ENCODE measurements around the gene FSTL4. TPM values are rescaled to one million over a fixed set of nuclear protein-coding genes. Genes with fewer than 3 reads are reported as not detected.

Gene FSTL4
- polyA plus RNA-seq, 1 donor: 5.2 TPM

DNA sequence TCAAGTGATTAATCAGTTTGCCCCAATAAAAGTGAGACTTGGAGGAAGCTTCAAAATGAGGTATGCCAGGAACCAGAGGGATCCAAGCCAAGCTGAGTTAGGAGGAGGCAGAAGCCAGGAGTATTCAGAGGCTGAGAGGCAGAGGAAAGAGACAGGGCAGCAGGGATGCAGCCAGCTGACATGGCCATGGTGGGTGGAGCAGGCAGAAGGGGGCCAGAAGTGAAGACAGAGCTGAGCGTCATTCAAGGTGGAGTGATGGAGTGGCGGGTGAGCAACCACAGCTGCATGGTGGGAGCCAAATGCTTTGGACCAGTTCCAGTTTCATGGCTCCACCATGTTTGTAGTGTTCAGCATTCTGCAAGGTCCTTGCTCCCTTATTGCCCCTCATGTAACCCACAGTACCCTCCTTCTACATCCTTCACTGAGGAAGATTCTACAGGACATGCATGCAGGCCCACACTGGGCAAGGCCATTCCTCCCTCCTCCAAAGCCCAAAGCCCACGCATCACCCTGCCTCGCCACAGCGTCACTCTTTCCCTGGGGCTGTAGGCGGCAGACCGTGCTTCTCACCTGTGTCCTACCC lies 100.6 kb downstream of the FSTL4 start:
- no peak for DNase-seq

DNA sequence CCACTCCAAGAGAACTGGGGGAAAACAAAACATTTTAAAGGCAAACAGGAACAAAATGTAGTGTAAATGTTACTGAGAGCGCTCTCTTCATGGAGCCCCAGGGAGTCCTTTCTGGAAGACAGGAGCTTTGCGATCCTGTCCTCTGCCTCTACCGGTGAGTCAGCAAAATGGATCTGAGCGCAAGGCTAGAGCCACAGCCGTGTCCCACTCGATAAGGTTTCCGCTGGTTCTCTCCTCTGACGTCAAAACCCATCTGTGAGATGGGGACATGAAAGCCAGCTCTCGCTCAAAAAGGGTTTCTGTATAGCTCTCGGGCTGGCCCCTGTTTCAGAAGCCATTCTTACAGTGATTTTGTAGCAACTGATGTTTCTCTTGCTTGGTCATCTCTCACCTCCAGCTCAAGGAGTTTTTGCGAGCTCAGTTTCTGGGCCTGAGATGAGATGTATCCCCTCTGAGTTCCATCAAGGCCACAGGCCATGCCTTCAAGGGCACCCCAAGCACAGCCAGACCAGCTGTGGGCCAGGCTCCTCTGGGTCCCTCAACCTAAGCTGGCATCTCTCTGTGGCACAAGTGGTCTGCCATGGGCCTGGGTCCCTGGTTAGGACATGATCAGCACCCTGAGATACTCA lies 101.6 kb downstream of the FSTL4 start:
- DNase-seq: no peak

DNA sequence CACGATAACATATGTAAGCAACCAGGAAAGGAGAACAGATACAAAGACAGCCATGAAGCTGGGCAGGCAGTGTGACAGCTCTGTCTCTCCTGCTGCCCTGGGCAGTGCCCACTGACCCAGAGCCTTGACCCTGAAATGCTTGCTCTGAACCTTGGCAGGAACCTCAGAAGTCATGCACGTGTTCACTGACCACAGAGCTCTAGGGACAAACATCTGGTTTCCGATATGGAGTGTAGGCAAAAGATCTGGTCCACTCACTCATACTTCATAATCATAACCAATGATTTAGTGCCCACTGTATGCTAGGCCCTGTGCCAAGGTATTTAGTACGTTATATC lies 102.6 kb downstream of the FSTL4 start:
- no peak for DNase-seq

DNA sequence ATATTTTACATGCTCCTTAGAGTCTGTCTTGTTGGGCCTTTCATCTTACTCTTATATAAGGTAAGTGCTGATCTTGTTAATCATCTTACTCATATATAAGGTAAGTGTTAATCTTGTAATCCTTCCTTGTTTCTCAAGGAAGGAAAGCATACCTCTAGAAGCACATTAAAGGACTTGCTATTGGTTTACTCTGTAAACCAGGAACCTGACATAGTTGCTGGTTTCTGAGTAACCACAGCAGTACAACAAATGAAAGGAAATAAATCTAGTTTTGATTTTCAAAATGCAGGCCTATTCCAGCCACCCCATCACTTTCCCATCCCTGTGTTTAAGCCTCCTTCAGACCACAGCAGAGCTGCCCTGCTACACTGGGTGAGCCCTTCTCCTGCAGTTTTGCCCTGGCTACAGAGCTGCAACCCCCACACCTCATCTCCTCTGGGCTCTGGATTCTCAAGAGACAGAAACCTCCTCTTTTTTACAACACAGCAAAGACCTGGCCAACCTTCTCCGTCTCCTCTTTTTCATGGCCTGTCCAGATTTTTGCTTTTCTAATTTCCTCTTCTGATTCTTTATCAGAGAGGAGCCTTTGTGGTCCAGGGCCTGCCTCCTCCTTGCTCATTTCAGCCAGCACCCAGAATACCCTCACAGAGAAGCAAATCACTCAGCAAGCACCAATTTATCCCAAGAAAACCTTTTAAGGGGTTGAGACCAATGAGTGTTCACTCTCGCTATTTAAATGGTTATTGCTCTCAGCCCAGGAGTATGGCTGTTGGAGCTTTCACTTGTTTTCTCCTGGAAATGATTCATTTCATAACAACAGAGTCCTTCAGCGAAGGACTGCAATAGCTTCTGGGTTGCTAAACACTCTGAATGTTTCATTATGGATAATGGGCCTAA lies 103.2 kb downstream of the FSTL4 start:
- DNase-seq: no peak

DNA sequence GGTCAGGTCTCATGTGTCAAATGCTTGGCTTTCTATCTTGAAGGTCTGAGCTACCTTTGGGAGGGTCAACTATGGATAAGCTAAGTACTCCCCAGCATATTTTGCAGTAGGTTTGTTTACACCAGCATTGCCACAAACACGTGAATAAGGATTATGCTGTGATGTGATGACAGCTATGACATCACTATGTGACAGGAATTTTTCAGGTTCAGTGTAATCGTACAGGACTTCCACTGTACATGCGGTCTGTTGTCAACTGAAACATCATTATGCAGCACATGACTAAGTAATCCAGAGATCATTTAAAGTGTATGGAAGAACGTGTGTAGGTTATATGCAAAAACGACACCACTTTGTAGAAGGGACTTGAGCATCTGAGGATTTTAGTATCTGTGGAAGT lies 104.0 kb downstream of the FSTL4 start:
- no peak for DNase-seq

DNA sequence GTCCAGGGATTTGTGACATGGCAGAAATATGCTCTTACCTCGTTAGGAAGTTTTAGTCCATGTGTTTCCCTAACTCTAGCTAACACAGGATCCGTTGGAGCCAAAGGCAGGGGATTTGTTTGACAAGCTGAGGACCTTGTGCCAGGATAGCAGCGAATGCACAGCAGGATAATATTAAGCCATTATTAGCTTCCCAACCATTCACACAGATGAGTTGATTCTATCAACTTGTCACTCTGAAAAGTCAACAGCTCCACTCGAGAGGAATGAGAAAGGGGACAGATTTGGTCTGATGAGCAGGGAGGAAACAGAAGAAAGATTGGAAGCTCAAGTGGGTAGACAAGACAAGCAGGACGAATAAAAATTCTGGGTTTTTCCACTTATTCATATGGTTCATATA lies 106.2 kb downstream of the FSTL4 start:
- no peak for DNase-seq

DNA sequence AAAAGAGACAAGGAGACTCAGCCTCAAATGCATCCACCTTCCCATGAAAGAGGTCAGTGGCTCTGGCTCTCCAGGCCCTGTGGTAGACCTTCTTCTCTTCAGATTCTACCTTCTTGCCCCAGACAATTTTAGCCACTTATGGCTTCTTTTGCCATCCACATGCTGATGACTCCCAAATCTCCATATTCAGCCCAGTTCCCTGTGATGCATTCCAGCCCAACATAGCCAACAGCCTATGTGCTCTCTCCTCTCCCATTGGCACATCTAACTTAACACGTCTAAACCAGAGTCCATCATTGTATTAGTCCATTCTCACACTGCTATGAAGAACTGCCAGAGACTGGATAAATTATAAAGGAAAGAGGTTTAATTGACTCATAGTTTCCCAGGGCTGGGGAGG lies 108.8 kb downstream of the FSTL4 start:
- DNase-seq: no peak

DNA sequence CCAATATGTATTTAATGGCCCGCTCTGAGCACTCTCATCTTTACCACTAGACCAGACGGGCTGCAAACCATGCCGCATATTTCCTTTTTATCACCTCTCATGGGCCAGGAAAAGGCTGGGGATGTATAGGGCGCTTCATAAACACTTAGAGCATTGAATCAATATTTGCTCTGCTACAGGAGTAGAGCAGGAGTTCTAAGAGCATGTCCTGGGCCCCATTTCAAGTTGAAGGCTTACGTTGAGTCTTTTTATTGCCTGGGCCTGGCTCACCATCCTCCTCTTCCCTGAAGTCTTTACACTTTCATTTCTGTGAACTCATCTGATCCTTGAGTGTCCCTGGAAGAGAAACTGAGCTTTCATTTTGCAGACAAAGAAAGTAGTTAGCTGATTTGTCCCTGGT lies 112.4 kb downstream of the FSTL4 start:
- DNase-seq: no peak

DNA sequence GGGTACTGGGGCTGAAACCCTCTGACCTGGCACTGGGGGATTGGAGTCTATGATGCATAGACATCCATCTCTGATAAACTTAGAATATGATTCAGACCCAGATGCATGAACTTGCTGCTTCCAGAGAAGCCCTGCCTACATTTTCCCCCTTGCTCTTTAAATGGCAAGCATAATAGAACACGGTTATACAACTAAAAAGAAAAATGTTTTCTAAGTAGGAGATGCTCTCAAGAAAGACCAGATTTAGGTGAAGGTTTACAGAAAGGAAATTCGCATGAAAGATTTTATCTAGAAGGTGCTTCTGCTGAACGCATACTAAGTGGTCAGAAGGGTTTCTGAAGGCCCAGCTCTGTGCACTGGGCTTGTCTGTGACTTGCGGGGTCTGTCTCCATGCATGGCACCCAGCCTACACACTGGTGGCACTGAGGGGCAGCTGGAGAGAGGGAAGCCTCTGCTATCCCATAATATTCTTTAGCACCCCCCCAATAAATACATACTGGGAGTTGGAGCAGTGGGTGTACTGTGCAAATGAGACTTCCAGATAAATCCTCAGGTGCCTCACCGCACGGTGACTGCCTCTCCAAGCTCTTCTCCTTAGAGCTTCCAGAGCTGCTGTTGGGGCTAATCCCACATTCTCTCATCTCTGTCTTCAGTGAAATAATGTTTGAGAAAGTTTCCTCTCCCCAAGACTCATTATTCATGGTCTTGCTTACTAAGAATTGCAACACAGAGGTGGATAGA lies 114.6 kb downstream of the FSTL4 start:
- no peak for DNase-seq

DNA sequence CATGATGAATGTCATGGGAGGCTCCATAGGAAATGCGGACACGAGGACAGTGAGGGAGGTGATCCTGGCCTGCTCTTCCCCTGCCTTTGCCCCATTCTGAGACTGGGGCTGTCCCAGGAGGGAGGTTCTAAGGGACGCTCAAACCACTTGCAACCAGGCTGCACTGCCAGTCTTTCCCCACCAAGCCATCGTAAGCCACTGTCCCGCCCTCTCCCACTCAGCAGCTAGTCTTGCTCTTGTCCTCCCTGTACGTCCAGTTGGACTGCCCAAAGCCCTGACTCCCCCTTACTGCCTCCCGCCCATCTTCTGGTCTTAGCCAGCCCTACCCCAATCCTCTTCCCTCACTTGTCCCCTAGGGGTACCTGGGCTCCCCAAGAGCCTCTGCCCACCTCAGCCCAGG lies 115.7 kb downstream of the FSTL4 start:
- no peak for DNase-seq

DNA sequence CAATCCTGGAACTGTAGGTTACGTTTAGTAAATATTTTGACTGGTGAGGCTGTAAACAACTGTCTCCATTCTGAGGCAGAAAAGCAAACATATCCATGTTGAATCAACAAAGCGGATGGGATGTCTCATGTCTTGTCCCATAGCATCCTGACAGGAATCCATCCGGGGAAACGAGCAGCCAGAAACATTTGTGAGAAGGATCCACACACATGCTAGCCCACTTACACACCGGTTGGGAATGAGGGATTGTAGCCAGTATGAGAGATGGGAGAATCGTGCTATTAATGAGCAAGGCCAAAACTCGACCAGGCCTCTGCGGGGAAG lies 117.5 kb downstream of the FSTL4 start:
- no peak for DNase-seq

DNA sequence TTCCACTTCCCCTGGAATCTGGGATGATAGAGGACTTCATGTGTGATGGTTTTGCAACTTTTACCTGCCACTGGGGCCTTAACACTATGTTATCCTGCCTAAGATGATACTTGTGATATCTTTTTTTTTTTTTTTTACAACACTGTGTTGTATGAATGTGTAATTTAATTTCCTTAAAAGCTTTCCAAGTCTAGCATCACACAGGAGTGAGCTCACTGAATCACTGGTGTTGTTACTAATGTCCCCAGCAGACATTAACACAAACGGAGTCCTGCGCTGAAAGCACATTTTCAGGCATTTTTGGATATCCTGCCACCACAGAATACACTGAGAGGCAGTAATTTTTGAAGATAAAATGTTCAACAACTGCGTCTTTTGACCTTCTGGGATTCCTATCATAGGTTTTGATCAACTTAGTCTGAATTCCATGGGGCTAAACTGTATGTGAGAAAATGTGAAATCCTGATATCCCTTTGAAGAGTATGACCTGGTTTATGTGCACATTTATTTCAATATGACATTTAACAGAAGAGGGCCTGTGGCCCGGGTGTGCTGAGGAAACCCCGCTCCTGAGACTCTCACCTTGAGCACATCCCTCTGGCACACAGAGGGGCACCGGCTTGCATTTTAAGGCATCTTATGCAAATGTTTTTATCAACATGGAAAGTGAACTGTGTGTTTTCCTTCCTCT lies 118.0 kb downstream of the FSTL4 start:
- DNase-seq: no peak

DNA sequence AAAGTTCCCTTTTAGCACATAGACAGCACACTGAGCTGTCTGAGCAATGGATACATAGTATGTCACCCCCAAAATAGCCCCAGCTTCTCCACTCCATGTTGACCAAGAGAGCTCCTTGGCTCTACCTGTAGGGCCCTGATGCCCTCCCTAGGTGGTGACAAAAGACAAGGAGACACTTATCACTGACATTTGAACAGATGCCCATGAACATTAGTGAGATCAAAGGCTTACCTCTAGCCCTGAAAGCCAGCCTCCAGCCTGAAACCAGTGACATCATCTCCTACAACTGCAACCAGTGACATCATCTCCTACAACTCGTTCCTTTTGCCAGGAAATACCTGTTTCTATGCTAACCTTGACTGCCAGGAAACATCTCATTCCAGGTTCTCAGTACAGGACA lies 122.7 kb downstream of the FSTL4 start:
- no peak for DNase-seq

DNA sequence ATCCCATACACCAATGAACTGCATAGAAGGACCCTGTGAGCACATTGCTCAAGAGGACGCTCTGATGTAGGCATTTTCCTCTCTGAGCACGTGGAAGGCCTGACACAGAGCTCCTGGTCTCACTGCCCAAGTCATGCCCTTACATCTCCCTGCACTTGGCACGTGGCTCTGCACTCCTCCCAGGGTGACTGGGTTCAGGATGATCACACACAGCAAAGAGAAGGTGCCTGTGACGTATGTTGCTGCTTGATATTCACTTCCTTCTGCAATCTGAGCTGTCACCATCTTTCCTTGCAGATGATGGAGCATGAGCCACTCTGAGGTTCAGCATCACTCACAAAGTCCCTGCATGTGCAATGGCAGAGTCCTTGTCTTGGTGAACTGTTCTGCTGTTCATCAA lies 125.2 kb downstream of the FSTL4 start:
- DNase-seq: no peak

DNA sequence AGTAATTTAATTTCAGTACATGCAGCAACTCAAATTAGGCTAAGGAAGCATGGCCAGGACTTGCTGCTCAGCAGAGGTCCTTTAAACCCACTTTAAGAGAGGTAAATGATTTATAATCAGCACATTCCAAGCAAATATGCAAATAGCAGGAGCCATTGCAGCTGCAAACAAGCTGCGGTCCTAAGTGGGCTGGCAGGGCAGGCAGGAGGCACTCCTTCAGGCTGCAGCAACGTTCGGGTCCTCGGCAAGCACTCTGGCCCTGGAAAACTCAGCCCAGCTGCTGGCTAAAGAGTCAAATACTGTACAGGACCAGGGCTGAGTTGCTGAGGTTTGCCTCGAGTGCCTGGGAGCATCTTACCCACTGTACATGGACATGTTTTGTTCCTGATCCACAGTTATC lies 126.9 kb downstream of the FSTL4 start:
- DNase-seq: no peak

DNA sequence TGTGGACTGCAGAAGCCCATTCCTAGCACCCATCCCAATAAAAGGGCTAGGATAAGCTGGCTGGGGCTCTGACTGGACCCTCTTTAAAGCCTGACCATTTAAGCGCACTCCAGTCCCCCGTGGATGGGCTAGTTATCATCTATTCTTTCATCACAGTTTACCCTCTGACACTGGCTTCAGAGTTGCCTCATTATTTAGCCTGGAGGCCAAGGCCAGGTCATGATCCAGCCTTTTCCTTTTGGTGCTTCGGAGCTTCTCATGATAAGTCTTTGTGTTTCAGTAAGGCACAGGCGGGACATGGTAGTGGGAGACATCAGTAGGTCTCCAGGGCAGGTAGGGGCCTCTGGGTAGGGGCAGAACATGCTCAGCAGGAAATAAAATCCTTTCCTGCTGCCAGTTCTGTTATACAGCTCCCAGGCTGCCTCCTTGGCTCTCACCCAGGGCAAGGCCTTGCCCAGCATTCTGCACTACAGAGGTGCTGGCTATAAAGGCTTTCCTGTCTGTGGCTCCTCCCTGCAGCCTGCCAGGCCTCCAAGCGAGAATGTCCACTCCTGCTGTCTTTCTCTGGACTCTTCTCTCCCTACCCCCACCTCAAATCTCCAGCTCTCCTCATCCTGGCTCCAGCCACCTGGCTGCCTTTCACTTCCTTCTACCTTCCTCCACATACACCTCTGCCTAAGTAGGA lies 128.8 kb downstream of the FSTL4 start:
- no peak for DNase-seq

DNA sequence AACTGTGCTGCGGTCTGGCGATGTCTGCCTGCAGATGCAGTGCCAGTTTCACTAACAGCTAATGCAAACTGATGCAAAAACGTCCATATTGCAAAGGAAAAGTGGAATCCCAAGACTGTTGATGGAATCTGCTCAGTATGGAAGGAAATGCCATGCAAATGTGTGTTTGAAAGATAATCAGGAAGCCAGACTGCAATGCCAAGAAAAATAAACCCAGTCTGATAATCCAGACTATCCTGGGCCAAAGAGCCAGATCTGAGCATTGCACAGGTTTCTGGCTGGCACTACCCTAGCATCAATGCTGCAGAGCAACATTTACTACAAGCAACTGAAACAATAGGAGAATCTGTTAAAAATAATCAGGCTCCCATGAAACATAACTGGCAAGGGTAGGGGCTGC lies 130.3 kb downstream of the FSTL4 start:
- DNase-seq: no peak

DNA sequence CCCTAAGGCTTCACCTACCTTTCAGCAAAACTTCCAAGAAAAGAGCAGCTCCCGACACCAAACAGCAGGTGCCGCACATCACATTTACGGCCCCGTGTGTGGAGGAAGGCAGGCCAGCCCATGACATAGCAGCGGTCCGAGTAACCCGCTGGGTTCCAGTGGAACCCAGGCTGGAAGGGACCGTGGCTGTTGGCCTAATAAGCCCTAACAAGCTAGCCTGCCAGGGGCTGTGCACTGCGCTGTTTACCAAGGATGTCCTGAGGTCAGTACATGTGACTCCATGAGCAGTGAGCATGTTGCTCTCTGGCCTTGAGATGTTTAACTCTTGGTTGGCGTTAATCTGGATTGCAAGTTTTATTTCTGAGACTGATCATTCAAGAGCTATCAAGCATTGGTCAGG lies 131.5 kb downstream of the FSTL4 start:
- DNase-seq: no peak

DNA sequence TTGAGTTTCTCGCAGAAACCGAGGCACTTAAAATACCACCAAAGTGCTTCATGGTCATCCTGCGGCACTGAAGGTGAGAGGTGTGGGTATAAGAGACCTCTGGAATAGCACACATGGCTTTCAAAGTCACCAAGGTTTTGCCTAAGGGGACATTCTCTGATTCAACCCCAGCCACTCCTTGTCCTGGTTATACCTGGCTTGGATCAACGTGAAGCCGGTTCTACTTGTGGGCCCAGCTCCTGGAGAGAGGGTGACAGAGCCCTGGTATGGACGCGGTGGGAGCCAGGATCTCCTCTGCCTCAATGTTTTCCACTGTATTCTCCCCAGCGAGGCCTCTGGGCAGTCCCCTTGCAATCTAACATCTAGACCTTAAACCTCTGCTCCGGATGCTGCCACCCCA lies 132.0 kb downstream of the FSTL4 start:
- DNase-seq: no peak

DNA sequence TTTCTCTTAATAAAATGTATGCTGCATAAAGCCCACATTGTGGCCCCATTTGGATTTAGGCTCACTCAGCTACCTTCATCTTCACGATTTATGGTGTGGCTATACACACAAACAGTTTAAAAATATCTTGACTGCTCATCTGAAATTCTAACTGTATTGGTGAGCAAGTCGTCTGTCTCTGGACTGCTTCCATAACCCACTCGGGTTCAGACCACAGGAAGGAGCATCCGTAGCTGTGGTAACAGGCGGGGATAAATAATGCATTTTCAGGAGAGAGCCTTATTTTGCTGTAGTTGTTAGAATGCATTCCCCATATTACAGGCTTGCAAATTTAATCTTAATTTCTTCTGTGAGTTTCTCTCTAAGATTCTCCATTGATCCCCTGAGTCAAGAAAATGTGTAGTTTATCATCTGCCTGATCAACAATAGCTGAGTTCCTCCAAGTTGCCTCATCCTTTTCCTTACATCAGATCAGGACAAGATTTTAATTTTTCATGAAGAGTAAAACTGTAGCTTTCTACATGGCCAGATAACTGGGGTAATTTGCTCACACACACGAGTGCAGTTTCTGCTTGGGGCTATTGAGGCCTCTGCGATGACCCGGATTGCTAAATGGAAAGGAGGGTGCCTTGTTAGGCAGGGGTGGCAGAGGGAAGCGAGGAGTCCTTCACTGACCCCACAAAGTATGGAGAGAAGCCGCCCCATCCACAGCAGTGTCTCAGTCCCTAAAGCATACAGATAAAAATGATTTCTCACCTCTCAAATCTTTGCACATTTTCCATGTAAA lies 133.9 kb downstream of the FSTL4 start:
- peak; percentile 30 for DNase-seq

DNA sequence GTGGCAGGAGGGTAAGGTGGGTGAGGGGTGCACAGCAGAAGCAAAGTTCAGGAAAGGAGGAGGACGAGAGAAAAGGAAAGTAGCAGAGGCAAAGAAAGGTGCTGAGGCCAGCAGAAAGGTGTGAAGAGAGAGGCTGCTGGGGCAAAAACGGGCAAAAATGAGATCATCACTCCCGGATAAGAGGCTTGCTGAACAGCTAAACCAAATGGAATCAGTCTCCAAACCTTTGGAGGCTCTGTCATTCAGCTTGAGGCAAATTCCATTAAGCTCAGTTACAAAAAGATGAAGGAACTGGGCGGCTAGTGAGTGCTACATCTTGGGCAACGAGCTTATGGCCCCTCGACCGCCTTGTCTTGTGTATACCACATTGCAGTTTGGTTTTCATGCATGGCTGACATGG lies 136.4 kb downstream of the FSTL4 start:
- DNase-seq: no peak

Data from hindlimb muscle (tissue), 1 donor.